GM18907 (cell line): ENCODE data around the gene RMND5A.

Source experiments
- ATAC-seq: cut with Tn5 transposase; IDR thresholded peaks from one replicate; pipeline ENCODE4 v1.9.1; 2021; ENCODE audit warnings: mild to moderate bottlenecking, moderate library complexity; ENCODE audit not compliant: unreplicated experiment

RMND5A gene, protein sequence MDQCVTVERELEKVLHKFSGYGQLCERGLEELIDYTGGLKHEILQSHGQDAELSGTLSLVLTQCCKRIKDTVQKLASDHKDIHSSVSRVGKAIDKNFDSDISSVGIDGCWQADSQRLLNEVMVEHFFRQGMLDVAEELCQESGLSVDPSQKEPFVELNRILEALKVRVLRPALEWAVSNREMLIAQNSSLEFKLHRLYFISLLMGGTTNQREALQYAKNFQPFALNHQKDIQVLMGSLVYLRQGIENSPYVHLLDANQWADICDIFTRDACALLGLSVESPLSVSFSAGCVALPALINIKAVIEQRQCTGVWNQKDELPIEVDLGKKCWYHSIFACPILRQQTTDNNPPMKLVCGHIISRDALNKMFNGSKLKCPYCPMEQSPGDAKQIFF

DNA sequence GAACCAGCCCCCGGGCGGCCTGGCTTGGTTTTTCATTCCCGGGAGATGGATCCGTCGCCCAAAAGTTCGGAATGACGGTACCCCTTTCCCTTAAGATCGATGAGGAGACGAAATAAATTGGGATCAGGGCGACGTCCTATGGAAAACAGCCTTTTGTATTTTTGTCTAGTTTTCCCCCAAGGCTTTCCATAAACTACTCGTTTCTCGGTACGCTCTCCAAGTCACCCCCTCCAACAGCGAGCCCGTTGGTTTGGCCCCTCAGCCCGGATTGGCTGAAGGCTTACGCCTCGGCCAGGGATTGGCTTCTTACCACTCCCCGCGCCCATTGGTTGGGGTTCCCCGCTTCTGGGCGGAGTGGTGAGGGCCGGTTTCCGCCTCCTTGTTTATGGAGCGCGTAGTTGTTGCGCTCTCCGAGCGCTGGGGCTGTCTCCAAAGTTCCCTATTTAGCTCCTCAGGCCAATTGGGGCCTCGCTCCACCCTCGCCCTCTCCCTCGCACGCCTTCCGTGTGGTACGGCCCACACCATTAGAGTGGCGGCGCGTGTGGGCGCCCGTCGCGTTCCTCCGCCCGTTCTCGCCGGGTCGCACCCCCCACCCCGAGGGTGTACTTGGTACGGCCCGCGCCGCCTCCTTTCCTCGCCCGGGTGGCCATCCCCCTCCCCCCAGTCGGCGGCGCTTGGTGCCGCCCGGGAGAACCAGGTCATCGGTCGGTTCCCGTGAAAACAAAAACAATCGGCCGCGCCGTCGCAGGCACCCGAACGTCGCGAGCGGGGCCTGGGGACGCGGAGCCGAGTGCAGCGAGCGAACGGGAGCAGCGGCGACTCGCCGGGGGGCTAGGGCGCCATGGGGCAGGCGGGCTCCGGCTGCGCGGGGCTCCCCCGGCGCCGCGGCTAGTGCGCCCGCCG lies at the start of gene RMND5A:
Gene RMND5A, plus strand, starts transcription at position 655 of the 903 bp plus-strand sequence. CDS start 377 bp downstream, outside the sequence.
- peak; percentile 95 for ATAC-seq

DNA sequence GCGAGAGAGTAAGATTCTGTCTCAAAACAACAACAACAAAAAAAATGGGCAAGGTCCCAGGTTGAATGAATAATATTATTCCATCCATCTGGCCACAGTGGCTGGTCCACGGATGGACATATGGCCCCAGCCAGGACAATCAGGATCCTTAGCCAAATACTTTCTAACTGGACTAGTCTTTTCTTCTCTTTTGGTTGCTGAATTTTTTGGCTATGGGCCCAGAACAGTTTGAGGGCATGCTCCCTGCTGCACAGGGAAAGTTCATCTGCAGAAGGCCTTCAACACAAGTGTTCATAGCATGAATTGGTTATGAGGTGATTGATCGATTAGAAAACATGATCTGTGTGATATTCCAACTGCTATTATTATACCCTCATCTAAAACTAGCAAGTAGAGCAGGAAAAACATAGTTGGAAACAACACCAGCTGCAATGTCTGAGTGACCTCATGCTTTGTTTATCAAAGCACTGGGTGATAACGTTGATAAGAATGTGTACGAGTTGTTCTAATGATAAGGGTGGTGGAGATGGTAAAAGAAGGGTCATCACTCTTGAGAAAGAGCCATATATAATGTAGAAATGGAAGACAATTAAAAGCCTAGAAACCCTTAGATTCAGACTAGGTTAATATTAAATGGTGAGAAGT lies 48.6 kb upstream of the RMND5A start:
- ATAC-seq = no peak

DNA sequence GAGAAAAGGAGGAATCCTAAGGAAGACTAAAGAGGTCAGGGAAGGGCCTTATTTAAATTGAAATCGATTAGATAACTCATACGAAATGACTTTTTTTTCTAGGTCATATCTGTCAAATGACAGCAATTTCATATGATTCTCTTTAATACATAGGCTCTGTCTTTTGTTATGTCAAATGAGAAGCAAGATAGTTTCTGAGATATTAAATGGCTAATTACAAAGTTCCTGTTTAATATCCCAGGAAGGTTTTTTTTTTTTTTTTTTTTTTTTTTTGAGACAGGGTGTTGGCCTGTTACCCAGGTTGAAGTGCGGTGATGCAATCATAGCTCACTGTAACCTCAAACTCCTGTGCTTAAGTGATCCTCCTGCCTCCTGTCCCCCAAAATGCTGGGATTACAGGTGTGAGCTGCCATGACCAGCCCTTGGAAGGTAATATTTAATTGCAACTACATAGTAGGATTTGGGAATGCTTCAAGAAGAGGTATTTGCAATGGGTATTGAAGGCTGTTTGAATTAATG lies 48.0 kb upstream of the RMND5A start:
- ATAC-seq = no peak

DNA sequence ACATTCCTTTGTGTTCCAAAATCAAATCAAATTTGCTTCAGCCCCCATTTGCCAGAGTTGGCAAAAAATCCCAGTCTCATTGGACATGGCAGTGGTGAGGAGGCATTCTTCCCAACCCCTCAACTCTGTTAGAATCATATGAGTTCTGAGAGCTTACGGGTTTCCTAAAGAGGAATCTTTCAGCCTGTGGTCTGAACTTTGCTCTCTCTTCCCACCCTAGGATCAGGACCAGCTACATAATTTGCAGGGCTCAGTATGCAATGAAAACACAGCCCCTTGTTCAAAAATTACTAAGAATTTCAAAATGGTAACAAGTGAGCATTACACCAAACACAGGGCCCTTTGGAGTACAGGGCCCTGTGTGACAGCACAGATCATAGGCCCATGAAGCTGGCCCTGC lies 47.1 kb upstream of the RMND5A start:
- ATAC-seq = no peak

DNA sequence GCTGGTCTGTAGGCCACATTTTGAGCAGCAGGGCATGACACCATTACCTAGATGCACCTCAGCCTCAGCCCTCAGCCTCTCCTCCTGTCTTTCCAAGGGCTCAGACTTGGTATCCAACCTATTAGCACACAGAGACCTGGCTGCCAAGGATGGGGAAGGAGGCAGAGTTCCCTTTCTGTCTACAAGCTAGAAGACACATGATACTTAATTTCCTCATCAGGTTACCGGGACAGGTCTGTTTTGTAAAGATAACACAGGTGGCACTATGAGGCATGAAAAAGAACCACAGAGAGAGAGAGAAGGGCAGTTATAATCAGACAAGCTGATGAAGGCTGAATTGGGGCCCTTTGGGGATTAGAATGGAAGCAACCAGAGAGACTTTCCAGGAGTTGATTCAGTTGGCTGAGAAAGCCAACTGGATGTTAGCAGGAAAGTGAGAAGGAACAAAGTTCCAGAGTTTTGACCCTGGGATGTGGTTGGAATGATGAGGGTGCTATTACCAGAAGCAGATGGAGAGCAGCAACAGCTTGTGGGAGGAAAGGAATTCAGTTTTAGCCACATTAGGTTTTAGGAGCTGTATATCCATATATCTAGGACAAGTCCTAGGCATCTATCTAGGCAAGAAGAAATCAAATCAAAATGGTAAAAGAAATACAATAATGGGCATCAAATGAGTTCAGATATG lies 46.0 kb upstream of the RMND5A start:
- ATAC-seq = no peak

DNA sequence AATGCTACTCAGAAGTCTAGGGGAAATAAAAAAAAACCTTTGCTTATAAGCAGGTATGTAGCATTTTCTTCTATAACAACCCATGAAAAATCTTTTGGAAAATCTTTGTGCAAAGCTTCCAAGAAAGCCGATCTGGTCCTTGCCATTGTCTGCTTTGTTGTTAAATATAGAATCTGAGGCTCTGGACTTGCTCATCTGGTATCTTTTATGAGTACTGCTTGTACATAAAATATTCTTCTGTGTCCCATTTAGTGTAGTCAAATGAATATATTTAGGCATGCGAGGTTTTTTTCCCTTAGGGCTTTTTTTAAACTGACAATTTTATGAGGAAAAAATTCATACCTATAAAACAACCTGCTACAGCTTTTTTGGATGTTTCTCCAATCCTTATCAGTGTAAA lies 45.0 kb upstream of the RMND5A start:
- ATAC-seq = no peak

DNA sequence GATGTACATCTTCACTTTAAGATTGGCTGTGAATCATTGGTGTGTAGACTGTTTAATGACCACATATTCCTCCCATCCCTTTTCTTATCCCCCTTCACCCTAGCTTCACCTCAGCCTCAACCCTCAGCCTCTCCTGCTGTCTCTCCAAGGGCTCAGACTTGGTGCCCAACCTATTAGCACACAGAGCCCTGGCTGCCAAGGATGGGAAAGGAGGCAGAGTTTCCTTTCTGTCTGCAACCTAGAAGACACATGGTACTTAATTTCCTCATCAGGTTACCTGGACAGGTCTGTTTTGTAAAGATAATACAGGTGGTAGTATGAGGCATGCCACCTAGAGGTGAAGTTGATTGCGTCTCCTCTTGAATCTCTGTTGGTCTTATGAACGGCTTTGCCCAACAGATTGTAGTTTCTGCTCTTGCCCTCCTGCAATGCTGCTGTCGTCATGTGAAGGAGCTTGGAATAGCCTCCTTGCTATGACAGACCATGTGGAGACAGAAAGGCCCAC lies 44.5 kb upstream of the RMND5A start:
- no peak for ATAC-seq

DNA sequence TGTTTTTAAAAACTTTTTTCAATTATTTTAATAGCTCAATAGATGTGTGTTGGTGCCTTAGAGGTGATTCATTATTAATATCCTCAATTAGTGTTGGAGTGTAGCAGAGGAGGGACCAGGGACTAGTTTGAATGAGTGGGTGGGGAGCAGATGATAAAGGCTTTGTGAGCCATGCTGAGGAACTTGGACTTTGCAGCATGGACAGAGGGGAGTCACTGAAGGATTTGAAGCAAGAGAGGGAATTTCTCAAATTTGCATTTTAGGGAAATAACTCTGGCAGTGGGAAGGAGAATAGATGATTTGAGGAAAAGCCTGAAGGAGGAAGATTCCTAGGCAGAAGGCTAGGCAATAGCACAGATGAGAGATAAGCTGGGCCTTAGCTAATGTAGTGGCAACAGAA lies 42.3 kb upstream of the RMND5A start:
- ATAC-seq = no peak

DNA sequence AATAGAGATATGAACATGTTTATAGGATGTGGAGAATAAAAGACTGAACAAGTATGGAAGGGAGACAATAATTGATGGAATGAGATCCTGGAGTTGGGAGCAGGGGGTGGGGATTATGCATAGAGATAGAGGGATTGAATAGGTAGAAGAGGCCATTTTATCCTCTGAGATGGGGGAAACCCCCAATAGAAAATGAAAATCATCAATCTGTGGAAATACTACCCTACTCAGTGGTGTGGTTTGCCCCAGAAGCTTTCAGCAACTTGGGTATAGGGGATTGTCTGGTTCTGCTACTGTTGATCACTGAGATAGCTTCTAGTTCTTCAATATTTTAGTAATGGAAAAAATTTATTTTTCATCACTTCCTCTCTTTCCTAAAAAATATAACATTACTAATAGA lies 41.1 kb upstream of the RMND5A start:
- ATAC-seq = no peak

DNA sequence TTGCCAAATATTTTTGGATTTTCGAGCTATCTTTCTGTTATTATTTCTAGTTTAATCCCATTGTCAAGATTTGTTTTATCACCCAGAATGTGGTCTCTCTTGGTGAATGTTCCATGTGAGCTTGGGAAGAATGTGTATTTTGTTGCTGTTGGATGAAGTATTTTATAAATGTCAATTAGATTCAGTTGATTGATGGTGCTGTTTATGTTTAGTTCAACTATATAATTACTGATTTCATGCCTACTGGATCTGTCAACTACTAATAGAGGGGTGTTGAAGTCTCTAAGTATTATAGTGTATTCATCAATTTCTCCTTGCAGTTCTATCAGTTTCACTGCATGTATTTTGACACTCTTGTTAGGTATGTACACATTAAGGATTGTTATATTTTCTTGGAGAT lies 34.7 kb upstream of the RMND5A start:
- no peak for ATAC-seq

DNA sequence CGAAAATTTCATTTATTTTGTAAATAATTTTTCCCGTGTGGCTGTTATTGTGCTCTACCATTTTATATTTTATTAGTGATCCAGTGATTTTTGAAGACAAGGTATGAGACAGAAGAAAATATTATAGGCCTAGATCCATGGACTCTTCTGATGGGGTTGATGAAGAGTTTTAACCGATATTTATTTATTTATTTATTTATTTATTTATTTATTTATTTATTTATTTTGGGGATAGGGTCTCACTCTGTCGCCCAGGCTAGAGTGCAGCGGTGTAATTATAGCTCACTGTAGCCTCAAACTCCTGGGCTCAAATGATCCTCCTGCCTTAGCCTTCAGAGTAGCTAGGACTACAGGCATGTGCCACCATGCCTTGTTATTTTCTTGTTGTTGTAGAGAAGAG lies 33.6 kb upstream of the RMND5A start:
- no peak for ATAC-seq

DNA sequence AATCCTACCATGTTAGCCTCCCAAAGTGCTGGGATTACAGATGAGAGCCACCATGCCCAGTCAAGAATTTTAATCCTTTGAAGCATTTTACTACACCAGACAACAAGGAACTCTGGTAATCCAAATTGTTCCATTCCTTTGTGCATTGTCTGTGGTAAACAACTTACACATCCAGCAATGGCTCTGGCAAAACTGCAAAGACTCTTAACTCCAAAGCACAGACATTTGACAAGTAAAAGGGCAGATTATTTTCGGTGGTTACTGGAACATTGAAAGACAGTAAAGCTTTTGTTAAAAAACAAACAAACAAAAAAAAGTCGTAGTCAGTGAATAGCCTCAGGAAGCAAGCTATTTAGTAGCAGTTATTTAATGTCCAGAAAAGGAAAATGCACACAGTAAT lies 33.2 kb upstream of the RMND5A start:
- ATAC-seq = no peak

DNA sequence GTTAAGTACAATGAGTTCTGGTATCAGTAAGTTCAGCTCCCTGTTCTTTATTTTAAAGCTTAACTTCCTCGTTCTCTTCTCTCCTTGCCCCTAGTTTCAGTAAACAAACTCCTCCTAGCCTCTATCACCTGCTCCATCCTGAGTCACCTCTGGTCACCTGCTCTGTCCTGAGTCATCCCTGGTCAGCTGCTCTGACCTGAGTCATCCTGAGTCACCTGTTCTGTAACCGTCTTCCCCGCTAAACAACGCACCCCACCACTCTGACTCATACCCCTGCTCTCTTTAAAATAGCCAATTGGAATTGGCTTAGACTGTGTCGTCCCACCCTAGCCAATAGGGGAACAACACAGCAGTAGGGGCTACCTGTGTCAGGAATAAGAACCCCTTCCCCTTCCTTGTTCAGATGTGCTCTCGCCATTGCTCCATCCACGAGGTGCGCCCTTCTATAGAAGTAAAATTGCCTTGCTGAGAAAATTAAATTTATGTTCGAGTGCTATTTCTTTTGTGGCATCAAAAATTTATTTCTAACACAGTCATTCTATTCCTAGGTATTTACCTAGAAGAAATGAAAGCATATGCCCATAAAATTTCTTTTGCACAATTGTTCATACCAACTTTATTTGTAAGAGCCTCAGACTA lies 24.9 kb upstream of the RMND5A start:
- no peak for ATAC-seq

DNA sequence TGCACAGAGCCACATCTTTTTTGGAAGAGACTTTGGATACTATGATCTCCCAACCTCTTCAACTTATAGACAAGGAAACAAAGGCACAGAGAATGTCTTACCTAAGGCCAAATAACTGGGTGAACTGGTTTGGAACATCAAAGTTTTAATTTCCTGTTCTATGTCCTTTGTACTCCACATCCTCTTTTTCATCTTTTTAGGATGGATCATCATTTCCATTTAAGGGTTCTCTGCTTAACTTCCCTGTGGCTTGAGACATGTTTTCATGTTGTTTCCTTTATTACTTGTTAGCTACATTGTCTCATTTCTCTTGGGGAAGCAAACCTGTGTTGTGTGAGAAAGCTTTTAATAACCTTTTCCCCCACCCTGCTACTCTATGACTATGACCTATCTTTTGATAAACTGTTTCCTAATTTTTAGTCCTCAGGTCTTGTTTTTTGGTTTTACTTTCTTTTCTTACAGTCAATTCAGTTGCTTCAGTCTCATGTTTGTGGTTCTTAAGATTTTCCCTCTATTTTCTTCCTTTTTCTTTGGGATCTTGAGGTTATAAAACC lies 22.5 kb upstream of the RMND5A start:
- no peak for ATAC-seq

DNA sequence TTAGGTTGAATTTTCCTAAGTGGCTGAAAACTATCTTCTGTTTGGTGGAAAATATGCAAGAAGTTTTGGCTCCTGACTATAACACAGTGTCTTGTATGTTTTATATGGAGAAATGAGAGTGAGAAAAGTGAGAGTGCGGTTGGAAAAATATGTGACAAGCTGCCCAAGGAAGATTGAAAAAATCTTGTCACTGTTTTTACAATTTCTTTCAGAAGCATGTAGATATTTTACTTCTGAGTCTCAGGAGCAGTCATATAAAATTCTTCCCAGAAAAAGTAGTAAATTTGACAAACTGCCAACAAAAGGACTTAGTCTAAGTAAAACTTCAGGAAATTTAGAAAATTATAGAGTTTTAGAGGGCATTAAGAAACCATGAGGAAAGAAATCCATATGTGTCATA lies 19.4 kb upstream of the RMND5A start:
- ATAC-seq = no peak

DNA sequence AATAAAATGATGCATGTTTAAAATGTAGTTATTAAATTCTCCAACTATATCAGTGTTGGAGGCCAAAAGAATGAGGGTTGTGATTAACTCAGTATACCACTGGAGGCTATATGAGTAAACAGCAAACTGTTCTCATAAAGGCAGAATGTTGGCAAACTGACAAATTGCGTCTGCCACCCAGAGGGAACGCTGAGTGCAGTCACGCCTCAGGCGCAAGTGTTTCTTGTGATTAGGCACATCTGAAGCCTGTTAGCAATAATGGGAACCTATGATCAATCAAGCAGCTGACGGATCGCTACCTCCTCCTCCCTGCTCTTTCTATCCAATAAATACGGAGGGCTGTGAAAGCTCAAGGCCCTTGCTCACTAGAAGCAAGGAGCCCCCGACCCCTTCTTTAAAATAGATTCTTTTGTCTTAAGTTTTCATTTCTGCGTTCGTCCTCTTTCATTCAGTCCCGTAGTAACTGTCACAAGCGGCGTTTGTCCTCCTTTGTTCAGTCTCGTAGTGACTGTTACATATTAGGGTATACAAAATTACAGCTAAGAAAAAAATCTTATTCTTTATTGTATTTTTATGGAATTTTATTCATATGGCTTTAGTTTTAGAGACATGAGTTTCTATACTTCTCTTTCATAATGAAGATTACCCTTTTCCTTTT lies 16.3 kb upstream of the RMND5A start:
- no peak for ATAC-seq

DNA sequence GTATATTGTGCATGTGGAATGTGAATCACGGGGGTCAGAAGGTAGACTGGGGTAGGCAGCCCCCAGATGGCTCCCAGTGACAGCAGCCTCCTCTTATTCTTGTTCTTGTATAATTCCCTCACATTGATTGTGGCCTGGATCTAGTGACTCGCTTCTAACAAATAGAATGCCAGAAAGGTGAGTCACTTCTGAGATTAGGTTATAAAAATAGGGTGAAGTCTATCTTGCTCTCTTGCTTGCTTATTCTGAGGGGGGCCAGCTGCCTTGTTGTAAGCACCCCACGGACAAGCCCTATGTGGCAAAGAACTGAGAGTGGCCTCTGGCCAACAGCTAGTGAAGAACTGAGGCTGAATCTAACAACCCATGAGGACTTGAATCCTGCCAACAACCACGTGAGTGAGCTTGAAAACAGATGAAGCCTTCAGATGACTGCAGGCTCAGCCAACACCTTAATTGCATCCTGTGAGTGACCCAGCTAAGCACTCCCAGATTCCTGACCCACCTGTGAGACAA lies 15.6 kb upstream of the RMND5A start:
- no peak for ATAC-seq

DNA sequence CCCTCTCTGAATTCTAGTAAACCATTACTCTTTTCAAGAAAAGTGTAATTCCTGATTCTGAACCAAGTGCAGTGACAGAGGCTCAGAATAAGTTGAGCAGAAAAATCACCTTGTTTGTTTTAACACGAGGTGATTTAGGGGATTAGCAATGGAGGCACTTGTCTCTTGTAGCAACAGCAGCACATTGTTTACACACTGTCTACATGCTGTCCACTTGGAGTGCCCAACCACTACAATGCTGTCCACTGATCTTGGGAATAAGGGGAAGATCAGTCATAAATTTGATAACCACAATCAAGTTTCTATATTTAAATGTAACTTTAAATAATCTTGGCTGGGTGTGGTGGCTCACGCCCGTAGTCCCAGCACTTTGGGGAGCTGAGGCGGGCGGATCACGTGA lies 13.9 kb upstream of the RMND5A start:
- ATAC-seq = no peak

DNA sequence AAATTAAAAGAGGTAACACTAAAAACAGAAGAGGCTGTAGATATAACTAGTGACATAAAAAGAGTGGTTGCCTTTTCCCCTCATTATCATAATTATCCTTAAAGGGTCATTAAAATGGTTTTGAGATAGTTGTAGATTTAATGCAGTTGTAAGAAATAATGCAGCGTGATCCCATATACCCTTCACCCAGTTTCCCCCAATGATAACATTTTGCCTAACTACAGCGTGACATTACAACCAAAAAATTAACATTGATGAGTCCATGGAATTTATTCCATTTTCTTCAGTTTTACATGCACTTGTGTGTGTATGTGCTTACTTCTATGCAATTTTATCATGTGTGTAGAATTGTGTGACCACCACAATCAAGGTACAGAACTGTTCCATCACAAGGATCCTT lies 13.2 kb upstream of the RMND5A start:
- ATAC-seq = no peak
